Measurements from ENCODE around the gene AKT3.

AKT3 gene

GRCh38 chr1:243482141-243483022, 367.7 kb downstream of the AKT3 start:
- DNase-seq (ENCODE audit: low read depth) = no peak
- TF ChIP-seq CTCF (IDR thresholded peaks at IDR 0.05; ENCODE audit: insufficient read depth, low read depth, low read length, missing control alignments) = no peak
- H3K4me3 ChIP-seq (ENCODE audit: low read depth, low read length) = no peak overlapping the region

DNA sequence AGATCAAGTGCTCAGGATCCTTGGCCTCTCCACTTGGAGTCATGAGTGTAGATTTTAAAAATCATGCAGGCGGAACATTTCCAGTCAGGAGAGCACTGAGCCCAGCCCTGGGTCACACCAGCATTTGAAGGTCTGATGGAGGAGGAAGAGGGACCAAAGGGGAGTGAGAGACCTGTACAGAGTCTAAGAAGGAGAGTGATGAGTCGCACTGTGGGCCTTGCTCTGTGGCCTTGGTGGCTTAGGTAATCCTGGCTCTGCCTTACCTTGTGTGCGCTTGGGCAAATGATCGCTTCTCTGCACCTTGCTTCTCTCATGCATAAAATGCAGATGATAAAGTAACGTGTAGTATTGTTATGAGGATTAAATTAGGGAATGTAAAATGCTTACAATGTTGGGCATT, 368.9 kb downstream of the AKT3 start:
- no peak overlapping the region for H3K4me3 ChIP-seq (ENCODE audit: low read depth, low read length)
- no peak for DNase-seq (ENCODE audit: low read depth)
- TF ChIP-seq CTCF (IDR thresholded peaks at IDR 0.05; ENCODE audit: insufficient read depth, low read depth, low read length, missing control alignments) = no peak

- TF ChIP-seq CTCF (IDR thresholded peaks at IDR 0.05; ENCODE audit: insufficient read depth, low read depth, low read length, missing control alignments) = no peak
- H3K4me3 ChIP-seq (ENCODE audit: low read depth, low read length) = no peak overlapping the region
- no peak for DNase-seq (ENCODE audit: low read depth)
These were observed 372.2 kb downstream of the AKT3 start for GRCh38 chr1:243477731-243478290.

DNA sequence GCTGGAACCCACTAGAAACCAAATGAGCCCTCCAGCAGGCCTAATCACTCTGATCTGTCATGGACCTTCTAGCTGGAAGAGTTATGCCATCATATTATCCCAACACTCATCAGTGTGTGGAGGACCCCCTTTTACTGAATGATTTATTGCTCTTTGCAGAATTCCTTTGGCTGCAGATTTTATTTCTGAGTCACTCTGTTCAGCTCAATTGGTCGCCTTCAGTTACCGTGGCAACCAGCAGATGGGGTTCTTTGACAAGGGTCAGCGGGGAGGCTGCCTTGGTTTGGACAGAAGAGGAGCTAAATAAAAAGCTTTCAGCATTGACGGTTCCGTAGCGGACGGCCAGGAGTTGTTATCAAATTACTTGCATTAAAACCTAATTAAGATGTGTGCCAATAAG, 374.1 kb downstream of the AKT3 start:
- DNase-seq (ENCODE audit: low read depth) = no peak
- no peak for TF ChIP-seq CTCF (IDR thresholded peaks at IDR 0.05; ENCODE audit: insufficient read depth, low read depth, low read length, missing control alignments)
- no peak overlapping the region for H3K4me3 ChIP-seq (ENCODE audit: low read depth, low read length)

- no peak for TF ChIP-seq CTCF (IDR thresholded peaks at IDR 0.05; ENCODE audit: insufficient read depth, low read depth, low read length, missing control alignments)
- no peak for DNase-seq (ENCODE audit: low read depth)
- no peak overlapping the region for H3K4me3 ChIP-seq (ENCODE audit: low read depth, low read length)
These were observed 375.1 kb downstream of the AKT3 start for GRCh38 chr1:243474906-243475305.

DNA sequence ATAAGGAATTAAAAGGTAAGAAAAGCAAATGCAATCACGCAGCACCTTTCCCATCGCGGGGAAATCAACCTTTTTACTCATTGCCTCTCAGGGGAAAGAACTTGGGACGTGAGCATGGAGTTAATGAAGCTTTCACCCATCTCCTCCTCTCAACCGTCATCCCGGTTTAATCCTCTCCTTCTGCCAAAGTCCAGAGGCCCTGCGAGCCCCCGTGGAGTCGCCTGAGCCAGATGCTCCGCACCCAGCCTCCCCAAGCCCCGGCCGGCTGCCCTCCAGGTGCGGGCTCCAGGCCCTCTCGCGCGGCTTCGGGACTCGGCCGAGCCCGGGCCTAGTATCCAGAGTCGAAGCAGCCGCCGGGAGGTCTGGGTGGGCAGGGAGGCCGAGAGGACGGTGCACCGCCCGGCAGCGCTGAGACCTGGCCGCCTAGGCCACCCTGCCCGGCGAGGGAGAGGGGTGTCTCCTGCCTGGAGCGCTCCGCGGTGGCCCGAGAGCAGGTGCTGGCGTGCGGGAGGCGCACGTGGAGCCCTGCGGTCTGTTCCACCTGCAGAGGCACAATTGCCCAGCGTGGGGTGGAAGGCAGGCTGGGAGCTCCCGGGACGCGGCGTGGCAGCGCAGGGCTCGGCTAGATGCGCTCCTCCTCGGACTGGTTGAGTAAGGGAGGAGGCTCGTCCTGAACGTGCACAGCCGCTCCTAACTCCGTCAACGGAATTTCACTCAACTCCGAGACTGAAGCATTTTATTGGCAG, 375.7 kb downstream of the AKT3 start:
- no peak overlapping the region for H3K4me3 ChIP-seq (ENCODE audit: low read depth, low read length)
- DNase-seq (ENCODE audit: low read depth) = no peak
- no peak for TF ChIP-seq CTCF (IDR thresholded peaks at IDR 0.05; ENCODE audit: insufficient read depth, low read depth, low read length, missing control alignments)
